Right lobe of liver (tissue), 6 donors: Measurements from ENCODE around the gene CDK14. TPM values are rescaled to one million over a fixed set of nuclear protein-coding genes. Genes with fewer than 3 reads are reported as not detected.

Experiments used
- ATAC-seq, 4 donors: fragments of 200-7000 bp; cut with Tn5 transposase; one replicate each; pipeline ENCODE4 v1.9.1; 2020; ENCODE audit warnings: mild to moderate bottlenecking in 4 of 4, moderate library complexity in 4 of 4
- DNase-seq, 3 donors: peaks; one replicate each; pipeline ENCODE4 v3.0.0-alpha.2; 2020
- H3K27ac ChIP-seq, 3 donors: fragments of 200-600 bp; one replicate each; pipeline ENCODE4 v1.8.0; 2022
- H3K27me3 ChIP-seq, 2 donors: fragments of 200-600 bp; one replicate each; pipeline ENCODE4 v1.8.0; 2022
- H3K36me3 ChIP-seq, 4 donors: fragments of 200-600 bp; sonication (generic) in 1 of 4; one replicate each; pipeline versions ENCODE4 v1.5.1 to v1.8.0; 2017 to 2022; ENCODE audit warnings: control low read depth in 1 of 4
- H3K4me1 ChIP-seq, 4 donors: fragments of 200-600 bp; sonication (generic) in 1 of 4; one replicate each; pipeline versions ENCODE4 v1.5.1 to v1.8.0; 2017 to 2022; ENCODE audit warnings: control low read depth in 1 of 4
- H3K4me3 ChIP-seq, 3 donors: fragments of 200-600 bp; one replicate each; pipeline ENCODE4 v1.8.0; 2022
- H3K9me3 ChIP-seq, 4 donors: fragments of 200-600 bp; sonication (generic) in 1 of 4; one replicate each; pipeline versions ENCODE4 v1.5.1 to v1.8.0; 2017 to 2022; ENCODE audit warnings: control low read depth in 1 of 4
- POLR2A ChIP-seq: fragments of 450-650 bp; IDR thresholded peaks from one replicate; pipeline ENCODE4 v1.6.1; 2017; ENCODE audit warnings: antibody characterized with exemption, mild to moderate bottlenecking
- WGBS: methylation state at CpG from one replicate; pipeline ENCODE4 v1.1.6; 2018; ENCODE audit warnings: low coverage, low lambda C conversion rate; ENCODE audit not compliant: insufficient coverage; ENCODE audit errors: missing lambda C conversion rate; 5-methylcytosine and 5-hydroxymethylcytosine counted together
- intact Hi-C, 2 donors: fragments of 100-400 bp; cut with DNase I; formaldehyde crosslinking; loops; one replicate each; pipeline versions ENCODE4 v1.11.2 to v1.14.1; 2022
- total RNA-seq, 6 experiments: library from RNA; depleted of rRNA in 2 of 6; stranded (reverse); fragments of >200 nt in 2 of 6; fragmentation: NEBNext Ultra II Directional in 3 of 6; extraction: Animal tissue kit (Norgen Biotek cat#: 25700) in 3 of 6; gene quantifications; one replicate each; pipeline versions ENCODE4 v1.1.0 to v1.2.4, GENCODE V29; 2016 to 2023
- TF ChIP-seq, protein P1 (sequence below), 4 donors: fragments of 200-600 bp in 3 of 4; fragments of 450-650 bp in 1 of 4; IDR thresholded peaks; one replicate each; pipeline versions ENCODE4 v1.5.1 to v1.8.0; 2016 to 2022; ENCODE audit warnings: antibody characterized with exemption in 4 of 4, mild to moderate bottlenecking in 2 of 4
- donor health status: DM: no; HTN: yes; CAD: no.
- donor health status: DM: no; HTN: no; CAD: no.
- donor health status: DM: no; HTN: no; CAD: no.
- donor health status: DM: no; HTN: yes; CAD: no.
- donor health status: DM: no; HTN: yes; CAD: no.

The CDK14 gene
- total RNA-seq, 6 experiments from 2014 or later, result 12.6 to 28.7 (median 17.9) TPM

DNA sequence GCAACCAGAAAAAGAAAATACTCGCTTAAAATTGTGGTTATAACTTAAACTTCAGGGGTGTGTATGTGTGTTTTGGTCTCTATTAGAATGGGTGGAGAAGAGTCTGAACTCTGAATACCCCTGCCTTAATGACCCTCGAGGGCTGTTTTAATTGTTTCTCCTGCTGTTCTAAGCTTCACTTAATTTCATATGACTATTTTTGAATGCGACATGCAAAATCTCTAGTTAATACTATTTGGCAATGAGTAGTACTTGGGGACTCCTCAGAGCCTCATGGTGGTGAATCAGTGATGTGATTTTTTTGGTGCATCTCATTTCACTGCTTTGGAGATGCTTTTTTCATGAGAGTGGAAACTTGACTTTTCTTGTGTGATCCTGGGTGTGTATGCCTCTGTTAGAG lies 178.6 kb downstream of the CDK14 start:
- WGBS, result 78% methylated on average over 3 of the region's 3 CpGs
- Histone ChIP-seq H3K36me3 (no peaks in the 10 kb centered on the region), H3K9me3 (no peaks in the 10 kb centered on the region), H3K4me3 (no peak overlapping the region), H3K27ac (no peak overlapping the region), H3K4me1 (peaks cover 0 to 7% (median 2%) of the 10 kb centered on the region in 4 donors), H3K27me3 (no peaks in the 10 kb centered on the region)
- intact Hi-C loops, result no loop called here
- DNase-seq (no peak), ATAC-seq (no peak)
- no peak for TF ChIP-seq POLR2A
- TF ChIP-seq, protein P1, sequence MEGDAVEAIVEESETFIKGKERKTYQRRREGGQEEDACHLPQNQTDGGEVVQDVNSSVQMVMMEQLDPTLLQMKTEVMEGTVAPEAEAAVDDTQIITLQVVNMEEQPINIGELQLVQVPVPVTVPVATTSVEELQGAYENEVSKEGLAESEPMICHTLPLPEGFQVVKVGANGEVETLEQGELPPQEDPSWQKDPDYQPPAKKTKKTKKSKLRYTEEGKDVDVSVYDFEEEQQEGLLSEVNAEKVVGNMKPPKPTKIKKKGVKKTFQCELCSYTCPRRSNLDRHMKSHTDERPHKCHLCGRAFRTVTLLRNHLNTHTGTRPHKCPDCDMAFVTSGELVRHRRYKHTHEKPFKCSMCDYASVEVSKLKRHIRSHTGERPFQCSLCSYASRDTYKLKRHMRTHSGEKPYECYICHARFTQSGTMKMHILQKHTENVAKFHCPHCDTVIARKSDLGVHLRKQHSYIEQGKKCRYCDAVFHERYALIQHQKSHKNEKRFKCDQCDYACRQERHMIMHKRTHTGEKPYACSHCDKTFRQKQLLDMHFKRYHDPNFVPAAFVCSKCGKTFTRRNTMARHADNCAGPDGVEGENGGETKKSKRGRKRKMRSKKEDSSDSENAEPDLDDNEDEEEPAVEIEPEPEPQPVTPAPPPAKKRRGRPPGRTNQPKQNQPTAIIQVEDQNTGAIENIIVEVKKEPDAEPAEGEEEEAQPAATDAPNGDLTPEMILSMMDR (IDR thresholded peaks at IDR 0.05), result no peak

DNA sequence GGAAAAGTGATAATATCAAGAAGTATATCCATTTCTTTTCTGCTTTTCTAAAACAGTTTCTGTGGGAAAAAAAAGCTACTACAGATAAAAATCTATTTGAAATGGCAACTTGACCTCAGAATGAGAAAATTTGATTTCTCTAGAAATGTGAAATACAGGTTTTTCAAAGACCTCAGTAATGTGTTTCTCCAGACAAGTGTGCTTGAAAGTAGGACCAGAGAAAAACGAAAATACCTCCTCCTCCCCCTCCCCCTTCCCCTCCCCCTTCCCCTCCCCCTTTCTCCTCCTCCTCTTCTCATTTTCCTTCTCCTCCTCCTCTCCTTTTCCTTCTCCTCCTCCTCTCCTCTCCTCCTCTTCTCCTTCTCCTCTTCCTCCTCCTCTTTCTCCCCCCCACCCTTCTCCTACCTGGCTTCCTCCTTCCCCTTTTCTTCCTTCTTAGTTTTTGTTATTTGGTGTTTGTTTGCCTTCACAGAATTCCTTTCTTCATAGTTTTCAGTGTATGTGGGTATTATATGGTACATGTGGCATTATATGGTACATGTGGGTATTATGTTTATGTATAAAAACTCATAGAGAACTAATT lies 179.4 kb downstream of the CDK14 start:
- intact Hi-C loops, result no loop called here
- Histone ChIP-seq H3K9me3 (no peaks in the 10 kb centered on the region), H3K4me1 (peaks cover 0 to 4% (median 0%) of the 10 kb centered on the region in 4 donors), H3K27ac (no peak overlapping the region), H3K27me3 (no peaks in the 10 kb centered on the region), H3K4me3 (no peak overlapping the region), H3K36me3 (no peaks in the 10 kb centered on the region)
- no peak for ATAC-seq
- 50% methylated on average over 1 of the region's 1 CpG for WGBS
- DNase-seq, result no peak
- no peak for TF ChIP-seq POLR2A
- TF ChIP-seq, protein P1 (IDR thresholded peaks at IDR 0.05), result no peak

DNA sequence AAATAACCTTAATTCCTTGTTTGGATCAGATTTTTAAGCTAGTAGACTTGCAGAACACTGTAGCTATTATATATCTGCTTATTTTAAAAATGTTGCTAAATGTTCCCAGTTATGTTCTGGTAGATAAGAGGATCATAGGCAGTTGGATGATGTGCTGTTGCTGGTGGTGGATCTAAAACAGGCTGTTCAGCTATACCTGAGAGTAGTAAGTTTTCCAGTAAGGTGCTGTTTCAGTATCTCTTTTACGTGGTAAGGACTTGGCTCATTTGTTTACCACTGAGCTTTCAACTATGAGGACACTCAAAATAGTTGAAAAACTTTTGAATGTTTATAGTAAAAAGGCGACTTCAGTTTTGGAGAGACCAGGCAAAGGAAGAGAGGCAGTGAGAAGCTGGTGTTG lies 180.9 kb downstream of the CDK14 start:
- Histone ChIP-seq H3K27ac (no peak overlapping the region), H3K36me3 (no peaks in the 10 kb centered on the region), H3K27me3 (no peaks in the 10 kb centered on the region), H3K9me3 (no peaks in the 10 kb centered on the region), H3K4me1 (peaks cover 0 to 4% (median 0%) of the 10 kb centered on the region in 4 donors), H3K4me3 (no peak overlapping the region)
- TF ChIP-seq, protein P1 (IDR thresholded peaks at IDR 0.05), result no peak
- TF ChIP-seq POLR2A, result no peak
- DNase-seq, result no peak
- 53% methylated on average over 2 of the region's 2 CpGs for WGBS
- intact Hi-C loops, result no loop called here
- peak in 1 of 4 donors; percentile 50 for ATAC-seq

DNA sequence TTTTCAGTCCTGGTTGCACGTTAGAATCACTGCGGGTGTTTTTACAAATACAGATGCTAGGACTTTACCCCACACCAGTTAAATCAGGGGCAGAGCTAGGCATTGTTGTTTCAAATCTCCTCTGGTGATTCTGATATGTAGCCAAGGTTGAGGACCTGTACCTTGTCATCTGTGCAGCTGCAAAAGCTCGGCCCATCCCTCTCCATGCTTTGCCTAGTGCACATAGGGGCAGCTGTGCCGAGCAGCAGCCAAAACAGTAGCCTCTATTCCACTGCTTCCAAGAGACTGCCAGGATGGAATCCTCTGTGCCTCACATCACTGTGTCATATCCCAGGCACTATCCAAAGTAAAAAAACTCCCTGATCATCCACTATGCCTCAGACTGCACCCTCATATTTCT lies 181.3 kb downstream of the CDK14 start:
- H3K9me3 ChIP-seq, result no peaks in the 10 kb centered on the region
- H3K27ac ChIP-seq, result no peak overlapping the region
- no peaks in the 10 kb centered on the region for H3K36me3 ChIP-seq
- intact Hi-C loops, result no loop called here
- WGBS, result 90% methylated on average over 2 of the region's 4 CpGs
- H3K27me3 ChIP-seq, result no peaks in the 10 kb centered on the region
- ATAC-seq (peak; percentile 33 to 87 (median 42)), DNase-seq (no peak)
- H3K4me3 ChIP-seq, result no peak overlapping the region
- TF ChIP-seq POLR2A, result no peak
- TF ChIP-seq, protein P1 (IDR thresholded peaks at IDR 0.05), result no peak
- H3K4me1 ChIP-seq, result peaks cover 0 to 4% (median 0%) of the 10 kb centered on the region in 4 donors

GRCh38 chr7:90777886-90778285 lies 181.8 kb downstream of the CDK14 start:
- DNase-seq (no peak), ATAC-seq (no peak)
- Histone ChIP-seq H3K9me3 (no peaks in the 10 kb centered on the region), H3K36me3 (no peaks in the 10 kb centered on the region), H3K27ac (no peak overlapping the region), H3K27me3 (no peaks in the 10 kb centered on the region), H3K4me1 (peaks cover 0 to 4% (median 0%) of the 10 kb centered on the region in 4 donors), H3K4me3 (no peak overlapping the region)
- TF ChIP-seq, protein P1 (IDR thresholded peaks at IDR 0.05), result no peak
- no peak for TF ChIP-seq POLR2A
- intact Hi-C loops, result no loop called here
